Stimulated activated CD8-positive, alpha-beta memory T cell treated with anti-CD3 and anti-CD28 coated beads, Interleukin-4, amount 100 ng/mL, for 24 hours (primary cell): ENCODE results near the gene PKDCC.

Experiments
- DNase-seq: peaks from one replicate; pipeline ENCODE4 v3.0.0-alpha.2; 2020; ENCODE audit warnings: low read depth

PKDCC gene

DNA sequence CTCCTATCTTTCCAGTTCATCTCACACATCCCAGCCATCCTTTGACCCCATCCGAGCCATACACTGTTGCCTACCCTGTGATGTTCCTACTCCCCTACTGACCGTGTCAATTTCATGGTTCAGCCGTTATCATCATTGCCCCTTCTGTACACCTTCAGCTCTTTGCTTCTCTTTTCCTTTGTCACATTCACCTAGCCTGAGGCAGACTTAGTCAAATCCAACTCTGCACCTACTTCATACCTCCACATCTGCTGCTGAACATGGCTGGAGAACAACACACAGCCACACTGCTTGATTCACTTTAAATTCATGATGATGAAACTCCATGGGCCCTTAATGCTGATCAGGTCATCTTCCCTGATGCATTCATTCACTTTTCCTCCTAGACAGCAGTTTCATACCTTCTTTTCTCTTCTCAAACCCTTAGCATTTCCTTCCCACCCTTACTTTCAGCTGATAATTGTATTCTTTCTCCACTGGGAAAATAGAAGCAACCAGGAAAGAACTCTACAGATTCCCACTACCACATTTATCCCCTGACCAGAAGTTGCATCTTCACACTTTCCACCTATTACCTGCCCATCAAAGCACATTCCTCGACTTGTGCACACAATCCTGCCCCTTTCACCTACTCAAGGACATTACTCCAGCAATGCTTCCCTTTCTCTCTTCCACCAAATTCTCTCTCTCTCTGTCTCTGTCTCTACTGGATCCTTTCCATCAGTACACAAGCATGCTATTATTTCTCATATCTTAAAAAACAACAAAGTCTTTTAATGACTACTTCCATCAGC, 59.6 kb downstream of the PKDCC start:
- DNase-seq = no peak
